Endometrium (tissue), 2 donors: ENCODE measurements around the gene SIPA1L3.
"Not testable (repeated sequence)": the region's sequence is repeated elsewhere in the genome, so short reads cannot be mapped to it uniquely, and the experiment has no call there.

Source experiments
- FAIRE-seq: peaks from 2 replicates; lab custom pipeline; 2012; peaks lifted over from hg19 to GRCh38; lab: Jason Lieb, UNC
- donor health status: control.
- donor health status: control.

SIPA1L3 gene

DNA sequence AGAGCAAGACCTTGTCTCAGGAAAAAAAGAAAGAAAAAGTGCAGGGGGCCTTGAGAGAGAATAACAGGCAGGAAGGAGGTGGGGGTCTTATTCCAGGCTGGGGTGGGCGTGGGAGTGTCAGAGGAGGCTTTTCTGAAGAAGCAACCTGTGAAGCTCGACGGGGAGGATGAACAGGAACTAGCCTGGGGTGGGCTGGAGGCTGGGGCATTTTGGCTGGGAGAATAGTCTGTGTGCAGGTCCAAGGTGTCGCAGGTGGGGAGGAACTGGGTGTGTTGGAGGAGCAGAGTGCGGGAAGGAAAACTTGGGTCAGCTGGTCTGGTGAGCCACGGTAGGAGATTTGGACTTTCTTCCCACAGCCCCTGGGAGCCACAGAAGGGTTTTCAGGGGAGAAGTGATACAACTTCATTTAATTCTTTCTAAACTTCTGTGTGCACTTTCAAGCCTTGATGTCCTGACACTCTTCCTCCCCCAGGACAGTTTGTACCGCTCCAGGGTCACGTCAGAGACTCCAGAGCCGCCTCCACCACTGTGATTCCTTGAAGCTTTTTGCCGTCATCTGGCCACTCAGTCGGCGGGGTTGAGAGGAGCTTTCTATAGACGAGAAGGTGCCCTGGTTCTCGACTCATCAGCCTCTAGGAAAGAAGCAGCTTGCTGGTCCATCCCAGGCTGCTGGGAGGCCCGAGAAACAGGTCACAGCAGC lies 138.7 kb downstream of the SIPA1L3 start:
- no peak for FAIRE-seq

DNA sequence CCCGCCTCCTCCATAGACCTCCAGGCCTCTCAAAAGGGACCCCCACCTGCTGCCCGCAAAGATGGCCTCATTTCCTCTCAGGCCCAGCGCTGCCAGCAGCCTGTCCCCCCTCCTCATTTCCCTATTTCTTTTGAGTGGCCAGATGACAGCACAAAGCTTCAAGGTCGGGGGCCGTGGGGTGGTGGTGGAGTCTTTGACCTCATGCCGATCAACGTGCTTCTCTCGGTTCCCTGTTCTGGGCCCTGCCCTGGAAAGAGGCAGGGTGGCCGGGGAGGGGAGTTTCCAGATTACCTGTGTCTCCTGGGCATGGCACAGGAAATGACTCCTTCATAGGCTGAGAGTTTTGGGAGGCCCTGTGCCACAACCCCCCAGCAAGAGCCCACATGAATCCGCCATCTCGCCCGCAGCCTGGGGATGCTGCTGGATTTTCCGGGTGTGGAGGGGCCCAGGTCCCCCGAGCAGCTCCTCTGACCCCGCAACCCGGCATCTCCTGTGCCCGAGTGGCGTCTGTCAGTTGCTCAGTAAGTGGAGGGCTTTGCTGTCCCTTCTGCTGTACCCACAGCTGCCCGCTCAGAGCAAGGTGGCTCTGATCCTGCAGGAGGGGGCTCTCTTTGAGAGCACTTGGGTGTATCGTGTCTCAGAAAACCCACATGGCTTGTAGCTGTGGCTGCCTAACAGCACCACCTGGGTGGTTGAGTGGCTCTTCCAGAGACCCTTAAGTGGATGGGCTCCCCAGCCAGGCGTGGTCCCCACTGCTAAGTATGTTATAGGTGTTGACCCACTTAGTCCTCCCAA lies 139.4 kb downstream of the SIPA1L3 start:
- FAIRE-seq, result no peak

- no peak for FAIRE-seq
These were observed 140.0 kb downstream of the SIPA1L3 start for GRCh38 chr19:38047049-38047438.

DNA sequence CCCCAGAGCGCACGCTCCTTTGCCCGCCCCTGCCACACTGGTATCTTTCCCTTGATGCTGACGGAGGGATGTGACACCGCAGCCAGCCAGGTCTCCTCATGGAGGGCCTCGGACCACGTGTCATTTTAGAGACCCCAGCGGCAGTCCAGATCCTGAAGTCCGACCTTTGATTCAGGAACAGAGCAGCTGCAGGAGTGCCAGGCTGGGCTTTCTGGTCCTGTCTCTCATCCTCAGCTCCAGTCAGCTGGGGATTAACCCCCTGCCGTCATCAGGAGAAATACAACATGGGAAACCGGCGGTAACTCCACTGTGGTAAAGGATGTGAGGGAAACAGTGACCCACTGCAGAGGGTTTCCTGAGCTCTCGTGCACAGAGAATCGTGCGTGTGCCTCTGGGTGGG lies 140.6 kb downstream of the SIPA1L3 start:
- FAIRE-seq, result no peak

- no peak for FAIRE-seq
These were observed 142.2 kb downstream of the SIPA1L3 start for GRCh38 chr19:38049105-38049649.

- FAIRE-seq, result no peak
These were observed 148.0 kb downstream of the SIPA1L3 start for GRCh38 chr19:38055010-38055409.

- no peak for FAIRE-seq
These were observed 148.9 kb downstream of the SIPA1L3 start for GRCh38 chr19:38055655-38056521.

DNA sequence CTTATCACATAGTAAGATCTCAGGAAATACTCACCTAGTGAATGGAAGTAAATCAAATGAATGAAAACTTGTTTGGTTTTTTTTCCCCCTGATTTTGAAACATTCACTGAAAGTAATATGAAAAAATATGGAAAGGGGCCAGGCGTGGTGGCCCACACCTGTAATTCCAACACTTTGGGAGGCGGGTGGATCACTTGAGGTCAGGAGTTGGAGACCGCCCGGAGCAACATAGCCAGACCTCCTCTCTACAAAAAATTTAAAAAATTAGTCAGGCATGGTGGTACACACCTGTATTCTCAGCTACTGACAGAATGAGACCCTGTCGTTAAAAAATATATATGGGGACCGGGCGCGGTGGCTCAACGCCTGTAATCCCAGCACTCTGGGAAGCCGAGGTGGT lies 149.6 kb downstream of the SIPA1L3 start:
- FAIRE-seq, result no peak

GRCh38 chr19:38057959-38058690 lies 151.1 kb downstream of the SIPA1L3 start:
- no peak for FAIRE-seq

GRCh38 chr19:38059897-38060296 lies 152.9 kb downstream of the SIPA1L3 start:
- no peak for FAIRE-seq

DNA sequence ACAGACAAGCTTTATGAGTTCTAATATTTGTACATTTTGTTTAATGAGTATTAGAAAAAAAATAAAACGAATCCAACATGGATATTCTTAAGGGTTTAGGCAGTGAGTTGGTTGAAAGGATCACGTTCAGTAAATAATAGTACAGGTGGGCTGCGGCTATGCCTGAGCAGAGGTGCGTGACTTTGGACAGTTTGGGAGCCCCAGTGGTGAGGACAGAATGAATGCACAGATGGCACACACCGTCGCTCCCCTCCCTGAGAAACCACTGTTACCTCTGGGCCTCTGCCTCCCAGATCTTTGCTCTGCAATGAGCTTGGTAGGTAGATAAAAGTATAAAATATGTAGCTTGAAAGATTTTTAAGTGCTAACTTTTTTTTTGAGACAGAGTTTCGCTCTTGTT lies 153.3 kb downstream of the SIPA1L3 start:
- no peak for FAIRE-seq

GRCh38 chr19:38061294-38061693 lies 154.3 kb downstream of the SIPA1L3 start:
- no peak for FAIRE-seq

DNA sequence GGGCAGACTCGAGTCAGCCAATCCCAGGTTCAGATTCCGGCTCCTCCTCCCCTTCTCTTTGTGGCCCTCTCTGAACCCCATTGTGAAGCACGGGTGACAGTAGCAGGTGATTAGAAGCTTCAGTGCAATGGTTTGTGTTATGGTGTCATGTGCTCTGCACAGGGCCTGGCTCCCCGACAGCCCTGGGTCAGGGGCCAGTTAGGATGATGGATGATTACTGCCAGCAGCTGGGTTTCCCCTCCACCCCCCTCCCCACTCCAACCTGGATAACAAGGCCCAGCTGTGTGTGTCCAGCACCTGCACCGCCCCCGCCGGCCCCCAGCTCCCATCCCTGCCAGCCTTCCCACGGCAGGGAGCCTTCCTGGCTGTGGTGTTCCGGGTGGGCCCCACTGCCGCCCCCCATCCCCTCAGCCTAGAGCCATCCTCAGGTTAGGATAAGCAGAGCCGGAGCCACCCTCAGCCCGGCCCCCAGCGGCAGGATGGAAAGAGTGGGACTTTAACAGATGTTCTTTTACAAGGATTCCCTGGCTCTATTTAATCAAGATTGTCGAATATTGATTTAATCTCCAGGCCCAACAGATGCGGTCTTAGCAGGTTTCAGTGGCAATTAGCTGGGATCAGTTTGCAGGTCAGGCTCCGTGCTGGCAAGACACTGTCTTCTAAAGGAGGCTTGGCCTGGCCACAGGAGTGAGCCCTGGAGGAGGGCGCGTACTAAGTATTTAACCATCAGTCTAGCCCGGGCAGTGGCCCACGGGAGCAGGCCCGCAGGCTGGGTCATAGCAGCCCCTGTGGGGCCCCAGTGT lies 156.2 kb downstream of the SIPA1L3 start:
- no peak for FAIRE-seq

DNA sequence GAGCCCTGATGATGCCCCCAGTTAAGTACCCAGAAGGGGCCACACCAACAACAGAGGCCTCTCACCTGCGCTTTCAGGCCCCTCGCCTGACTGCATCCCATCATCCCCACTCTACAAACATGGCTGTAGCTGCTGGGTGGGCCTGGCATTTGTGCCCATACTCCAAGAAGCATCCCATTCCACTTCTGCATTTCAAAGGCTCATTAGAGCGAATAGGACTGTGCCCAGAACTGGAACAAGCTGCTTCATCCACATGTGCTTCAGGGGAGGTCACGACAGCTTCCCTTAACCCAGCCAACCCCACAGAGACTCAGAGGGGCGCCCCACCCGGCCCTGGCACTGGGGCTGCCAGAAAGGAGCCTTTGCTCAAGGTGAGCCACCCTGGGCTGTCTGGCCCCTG lies 156.9 kb downstream of the SIPA1L3 start:
- no peak for FAIRE-seq

DNA sequence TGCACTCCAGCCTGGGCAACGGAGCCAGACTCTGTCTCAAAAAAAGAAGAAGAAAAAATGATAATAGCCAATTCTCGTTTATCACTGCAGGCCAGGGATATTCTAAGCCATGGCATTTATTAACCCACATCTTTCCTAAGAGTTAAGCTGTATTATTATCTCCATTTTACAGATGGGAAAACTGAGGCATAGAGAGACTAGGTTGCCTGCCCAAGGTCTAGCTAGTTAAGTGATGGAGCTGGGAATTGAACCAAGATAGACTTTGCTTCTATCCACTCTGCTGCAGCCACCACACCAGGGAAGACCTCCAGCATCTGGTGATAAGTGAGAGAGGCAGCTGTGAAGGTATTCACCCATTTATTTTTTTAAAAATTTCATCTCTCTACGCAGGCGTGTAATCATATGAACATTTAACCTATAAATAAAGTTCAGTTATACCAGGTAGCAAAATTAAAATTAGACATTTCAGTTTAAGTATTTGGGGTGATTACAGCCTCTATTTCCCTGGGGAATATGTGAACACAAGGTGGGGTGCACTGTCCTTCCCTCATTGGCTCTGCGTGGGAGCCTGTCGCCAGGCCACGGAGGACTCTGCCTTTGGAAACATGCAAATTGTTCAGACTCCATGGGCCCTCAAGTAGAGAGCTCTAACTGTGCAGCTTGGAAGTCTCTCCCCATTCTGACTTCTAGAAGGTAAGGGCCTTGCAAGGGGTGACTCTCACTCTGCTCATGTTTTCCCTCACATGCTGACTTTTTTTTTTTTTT lies 157.8 kb downstream of the SIPA1L3 start:
- no peak for FAIRE-seq

DNA sequence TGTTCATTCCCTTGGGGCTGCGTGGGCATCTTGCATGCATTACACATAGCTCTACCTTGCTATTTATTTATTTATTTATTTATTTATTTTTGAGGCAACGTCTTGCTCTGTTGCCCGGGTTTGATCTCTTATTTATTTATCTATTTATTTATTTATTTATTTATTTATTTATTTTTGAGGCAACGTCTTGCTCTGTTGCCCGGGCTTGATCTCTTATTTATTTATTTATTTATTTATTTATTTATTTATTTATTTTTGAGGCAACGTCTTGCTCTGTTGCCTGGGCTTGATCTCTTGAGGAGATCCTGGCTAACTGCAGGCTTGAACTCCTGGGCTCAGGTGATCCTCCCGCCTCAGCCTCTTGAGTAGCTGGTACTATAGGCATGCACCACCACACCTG lies 158.8 kb downstream of the SIPA1L3 start:
- not testable (repeated sequence) for FAIRE-seq

DNA sequence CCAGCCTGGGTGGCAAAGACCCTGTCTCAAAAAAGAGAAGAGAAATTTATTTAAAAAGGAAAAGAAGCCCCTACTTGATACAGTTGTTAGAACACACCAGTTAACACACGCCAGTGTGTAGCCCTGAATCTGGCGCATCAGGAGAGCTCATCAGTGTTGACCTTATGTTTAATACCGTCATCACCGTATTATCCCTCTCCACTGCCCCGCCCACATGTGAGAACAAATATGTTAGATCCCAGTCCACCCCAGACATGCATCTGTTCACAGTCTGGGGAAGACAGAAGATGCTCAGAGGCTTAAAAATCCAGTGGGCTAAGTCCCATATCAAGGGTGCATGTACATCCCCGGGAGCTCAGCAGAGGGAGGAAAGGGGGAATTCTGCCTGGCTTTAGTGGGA lies 161.8 kb downstream of the SIPA1L3 start:
- FAIRE-seq, result no peak

- no peak for FAIRE-seq
These were observed 163.6 kb downstream of the SIPA1L3 start for GRCh38 chr19:38070573-38070972.

GRCh38 chr19:38071054-38071453 lies 164.0 kb downstream of the SIPA1L3 start:
- not testable (repeated sequence) for FAIRE-seq

GRCh38 chr19:38071647-38072046 lies 164.6 kb downstream of the SIPA1L3 start:
- no peak for FAIRE-seq
